Camera-type eye (tissue), 1 donor: ENCODE measurements around the gene EMB. TPM values are rescaled to one million over a fixed set of nuclear protein-coding genes. Genes with fewer than 3 reads are reported as not detected.

Experiments used
- total RNA-seq: library from RNA; depleted of rRNA; stranded (reverse); fragments of >200 nt; gene quantifications from one replicate; pipeline ENCODE4 v1.2.3, GENCODE V29; 2014

Gene EMB, protein sequence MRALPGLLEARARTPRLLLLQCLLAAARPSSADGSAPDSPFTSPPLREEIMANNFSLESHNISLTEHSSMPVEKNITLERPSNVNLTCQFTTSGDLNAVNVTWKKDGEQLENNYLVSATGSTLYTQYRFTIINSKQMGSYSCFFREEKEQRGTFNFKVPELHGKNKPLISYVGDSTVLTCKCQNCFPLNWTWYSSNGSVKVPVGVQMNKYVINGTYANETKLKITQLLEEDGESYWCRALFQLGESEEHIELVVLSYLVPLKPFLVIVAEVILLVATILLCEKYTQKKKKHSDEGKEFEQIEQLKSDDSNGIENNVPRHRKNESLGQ
- 17.9 TPM for total RNA-seq

DNA sequence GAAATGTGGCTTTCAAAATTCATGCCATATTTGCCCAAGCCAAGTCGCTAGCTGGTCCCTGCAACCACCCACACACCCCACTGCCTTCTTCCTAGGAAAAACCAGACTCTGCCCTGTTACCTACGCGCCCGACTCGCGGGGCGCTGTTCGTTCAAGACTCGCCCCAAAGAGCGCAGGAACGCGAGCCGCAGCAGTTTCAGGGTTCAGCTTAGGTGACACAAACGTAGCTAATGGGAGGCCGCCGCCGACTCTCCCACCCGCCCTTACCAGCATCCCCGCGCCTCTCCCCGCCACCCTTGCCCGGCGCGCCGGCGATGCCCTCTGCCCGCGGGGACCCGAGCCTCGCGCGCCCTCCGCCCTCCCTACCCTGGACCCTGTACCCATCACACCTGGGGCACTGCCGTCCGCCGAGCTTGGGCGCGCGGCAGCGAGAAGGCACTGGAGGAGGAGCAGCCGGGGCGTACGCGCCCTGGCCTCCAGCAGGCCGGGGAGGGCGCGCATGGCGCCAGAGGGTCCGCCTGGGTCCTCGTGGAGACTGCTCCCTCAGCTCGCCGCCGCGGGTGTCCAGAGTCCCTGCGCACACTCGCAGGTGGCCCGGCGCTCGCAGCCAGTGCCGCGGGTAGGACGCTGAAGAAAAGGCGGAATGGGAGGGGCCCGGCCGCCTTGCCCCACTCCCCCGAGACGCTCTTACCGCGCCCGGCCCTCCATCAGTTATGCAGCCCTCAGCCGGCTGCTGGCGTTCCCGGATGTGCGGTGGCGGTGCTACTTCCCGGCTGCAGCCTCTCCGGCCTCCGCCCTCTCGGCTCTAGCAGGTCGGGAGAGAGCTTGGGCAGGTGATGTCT is at the start of gene EMB:
EMB (minus strand) TSS at position 638 of the 842 bp plus-strand sequence; CDS start at position 501, 137 bp downstream.

Other genes starting within 250 kb of the EMB start
- 19.0 TPM for gene PARP8, start 225.3 kb upstream of the EMB start, total RNA-seq